ENCODE measurements around the gene ZNF460.
A peak's percentile ranks its signal among the peaks of the same experiment; 100 is the strongest.
"Not testable (repeated sequence)": the region's sequence is repeated elsewhere in the genome, so short reads cannot be mapped to it uniquely, and the experiment has no call there.

Gene ZNF460

GRCh38 chr19:57280165-57280961 lies at the start of gene ZNF460:
Gene ZNF460, plus strand, starts transcription at chr19:57280485. Its CDS starts 322 bp downstream, at chr19:57280807.
- peak; percentile 96 to 97 for DNase-seq

GRCh38 chr19:57231686-57232085 lies 48.6 kb upstream of the ZNF460 start:
- no peak for DNase-seq

GRCh38 chr19:57233207-57233606 lies 47.1 kb upstream of the ZNF460 start:
- DNase-seq = no peak

- DNase-seq = no peak
These were observed 40.3 kb upstream of the ZNF460 start for GRCh38 chr19:57239982-57240310.

- peak; percentile 95 to 97 for DNase-seq
These were observed 39.8 kb upstream of the ZNF460 start, which contains the start of gene ZNF805 for GRCh38 chr19:57240311-57241090. Gene ZNF805, plus strand, starts transcription at chr19:57240632. Its CDS starts 260 bp downstream, at chr19:57240892.

GRCh38 chr19:57241176-57241575 lies 39.1 kb upstream of the ZNF460 start:
- DNase-seq = no peak

- DNase-seq = no peak
These were observed 37.5 kb upstream of the ZNF460 start for GRCh38 chr19:57242821-57243220.

- DNase-seq = no peak
These were observed 35.8 kb upstream of the ZNF460 start for GRCh38 chr19:57244513-57244912.

GRCh38 chr19:57245066-57245465 lies 35.2 kb upstream of the ZNF460 start:
- DNase-seq = no peak

- no peak for DNase-seq
These were observed 34.3 kb upstream of the ZNF460 start for GRCh38 chr19:57245959-57246358.

GRCh38 chr19:57248646-57249045 lies 31.6 kb upstream of the ZNF460 start:
- no peak for DNase-seq

GRCh38 chr19:57249329-57249728 lies 31.0 kb upstream of the ZNF460 start:
- no peak for DNase-seq

GRCh38 chr19:57253767-57254166 lies 26.5 kb upstream of the ZNF460 start:
- peak; percentile 25 to 38 for DNase-seq

GRCh38 chr19:57262044-57262443 lies 18.2 kb upstream of the ZNF460 start:
- no peak for DNase-seq

- DNase-seq = no peak
These were observed 17.0 kb upstream of the ZNF460 start for GRCh38 chr19:57263244-57263741.

GRCh38 chr19:57267291-57267690 lies 13.0 kb upstream of the ZNF460 start:
- DNase-seq = no peak

GRCh38 chr19:57269515-57270250 lies 10.6 kb upstream of the ZNF460 start:
- no peak for DNase-seq

GRCh38 chr19:57271280-57271679 lies 9.0 kb upstream of the ZNF460 start:
- DNase-seq = no peak

GRCh38 chr19:57273014-57273413 lies 7.3 kb upstream of the ZNF460 start:
- no peak for DNase-seq

GRCh38 chr19:57276430-57276829 lies 3.9 kb upstream of the ZNF460 start:
- no peak for DNase-seq

GRCh38 chr19:57278481-57278880 lies 1.8 kb upstream of the ZNF460 start:
- not testable (repeated sequence) for DNase-seq

- peak; percentile 83 to 88 for DNase-seq
These were observed 694 bp upstream of the ZNF460 start for GRCh38 chr19:57279418-57280164.

Measured in activated CD4-positive, alpha-beta T cell treated with anti-CD3 and anti-CD28 coated beads, Interleukin-2, amount 50 U/mL, for 48 hours (primary cell).